Activated naive CD8-positive, alpha-beta T cell (primary cell): Measurements from ENCODE around the gene ARFGAP1.

Experiments
- H3K27ac Mint-ChIP-seq: one replicate; pipeline ENCODE4 v1.8.0; 2021; ENCODE audit warnings: mixed read lengths
- H3K27me3 Mint-ChIP-seq: one replicate; pipeline ENCODE4 v1.8.0; 2021; ENCODE audit warnings: mixed read lengths
- H3K36me3 Mint-ChIP-seq: one replicate; pipeline ENCODE4 v1.8.0; 2021; ENCODE audit warnings: mixed read lengths
- H3K4me1 Mint-ChIP-seq: one replicate; pipeline ENCODE4 v1.8.0; 2021; ENCODE audit warnings: low read depth, mixed read lengths
- H3K4me3 Mint-ChIP-seq: one replicate; pipeline ENCODE4 v1.8.0; 2021; ENCODE audit warnings: mild to moderate bottlenecking, mixed read lengths
- H3K9me3 Mint-ChIP-seq: one replicate; pipeline ENCODE4 v1.8.0; 2021; ENCODE audit warnings: low read depth, mixed read lengths

The ARFGAP1 gene

DNA sequence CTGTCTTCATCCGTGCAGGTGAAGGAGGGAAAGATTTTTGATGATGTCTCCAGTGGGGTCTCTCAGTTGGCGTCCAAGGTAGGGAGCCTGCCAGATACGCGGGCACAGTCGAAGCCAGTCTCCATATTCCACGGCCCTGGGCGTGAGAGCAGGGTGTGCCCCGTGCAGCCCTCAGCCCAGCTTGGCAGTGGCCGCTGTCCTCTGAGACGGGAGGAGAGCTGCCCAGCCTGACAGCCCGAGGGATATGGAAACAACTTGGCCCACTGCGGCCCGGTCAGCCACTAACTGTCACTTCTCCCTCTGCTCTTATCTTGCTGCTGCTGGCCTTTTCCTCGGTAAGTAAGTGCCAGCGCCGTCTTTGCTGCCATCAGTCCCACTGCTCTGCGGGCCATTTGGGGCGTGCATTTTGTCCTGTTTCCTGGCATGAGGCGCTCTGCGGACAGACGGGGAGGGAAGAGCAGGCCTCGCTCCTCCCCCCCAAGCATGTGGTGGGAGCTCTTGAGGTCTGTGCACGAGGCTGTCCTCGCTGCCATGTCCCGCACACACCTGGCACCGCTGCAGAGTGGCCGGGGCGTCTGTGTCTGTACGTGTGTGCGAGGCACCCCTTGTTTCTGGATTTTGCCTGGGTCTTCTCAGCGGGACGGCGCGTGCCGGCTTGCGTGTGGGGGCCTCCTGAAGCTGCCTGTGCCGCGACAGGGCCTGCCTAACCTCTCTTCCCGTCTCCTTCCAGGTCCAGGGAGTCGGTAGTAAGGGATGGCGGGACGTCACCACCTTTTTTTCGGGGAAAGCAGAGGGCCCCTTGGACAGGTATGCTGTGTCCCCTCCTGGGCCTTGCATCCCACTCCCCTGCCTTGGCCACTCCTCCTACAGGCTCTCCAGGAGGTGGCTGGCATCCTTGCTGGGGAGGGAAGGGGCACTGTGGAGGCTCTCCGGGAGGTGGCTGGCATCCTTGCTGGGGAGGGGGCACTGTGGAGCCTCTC, 13.3 kb downstream of the ARFGAP1 start:
- Mint-ChIP-seq H3K36me3 (no peaks in the 10 kb centered on the region), H3K27me3 (no peaks in the 10 kb centered on the region), H3K4me1 (peaks cover 1% of the 10 kb centered on the region), H3K4me3 (no peak overlapping the region), H3K27ac (no peak overlapping the region), H3K9me3 (no peaks in the 10 kb centered on the region)

DNA sequence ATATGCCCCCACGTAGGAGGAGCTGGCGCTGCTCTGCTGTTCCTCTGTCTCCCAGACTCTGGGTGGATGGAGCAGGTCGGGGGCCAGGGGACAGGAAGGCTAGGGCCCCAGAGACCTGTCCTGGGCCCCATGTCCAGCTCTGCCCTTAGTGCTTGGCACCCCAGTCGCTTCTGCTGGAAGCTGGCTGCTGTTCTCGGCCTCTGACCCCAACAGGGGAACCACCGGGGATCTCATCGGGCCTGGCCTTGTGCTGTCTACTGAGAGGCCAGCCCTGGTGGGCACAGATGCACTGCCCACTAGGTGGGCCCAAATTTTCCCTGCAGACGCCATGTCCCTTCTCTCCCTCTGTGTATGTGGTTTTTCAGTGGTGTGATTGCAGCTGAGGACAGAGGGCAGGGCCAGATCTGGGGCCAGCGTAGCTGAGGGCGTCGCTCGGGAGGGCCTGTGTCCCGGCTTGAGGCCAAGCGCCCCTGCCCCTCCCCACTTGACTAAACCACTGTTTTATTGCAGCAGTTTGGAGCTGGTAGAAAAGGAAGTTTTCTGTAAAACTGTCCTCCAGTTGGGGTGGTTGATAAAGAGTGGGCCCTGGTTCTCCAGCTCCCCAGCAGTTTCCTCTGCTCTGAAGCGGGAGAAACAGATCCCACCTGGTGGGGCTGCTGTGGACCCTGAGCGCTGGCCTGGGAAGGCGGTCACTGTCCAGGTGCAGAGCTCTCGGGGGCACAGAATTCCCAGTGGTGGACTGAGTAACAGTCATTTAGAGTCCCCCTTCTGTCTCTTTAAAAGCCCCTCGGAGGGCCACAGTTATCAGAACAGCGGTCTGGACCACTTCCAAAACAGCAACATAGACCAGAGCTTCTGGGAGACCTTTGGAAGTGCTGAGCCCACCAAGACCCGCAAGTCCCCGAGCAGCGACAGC, 14.4 kb downstream of the ARFGAP1 start:
- H3K27ac Mint-ChIP-seq = no peak overlapping the region
- no peaks in the 10 kb centered on the region for H3K9me3 Mint-ChIP-seq
- H3K36me3 Mint-ChIP-seq = no peaks in the 10 kb centered on the region
- H3K4me3 Mint-ChIP-seq = no peak overlapping the region
- peaks cover 1% of the 10 kb centered on the region for H3K4me1 Mint-ChIP-seq
- no peaks in the 10 kb centered on the region for H3K27me3 Mint-ChIP-seq

DNA sequence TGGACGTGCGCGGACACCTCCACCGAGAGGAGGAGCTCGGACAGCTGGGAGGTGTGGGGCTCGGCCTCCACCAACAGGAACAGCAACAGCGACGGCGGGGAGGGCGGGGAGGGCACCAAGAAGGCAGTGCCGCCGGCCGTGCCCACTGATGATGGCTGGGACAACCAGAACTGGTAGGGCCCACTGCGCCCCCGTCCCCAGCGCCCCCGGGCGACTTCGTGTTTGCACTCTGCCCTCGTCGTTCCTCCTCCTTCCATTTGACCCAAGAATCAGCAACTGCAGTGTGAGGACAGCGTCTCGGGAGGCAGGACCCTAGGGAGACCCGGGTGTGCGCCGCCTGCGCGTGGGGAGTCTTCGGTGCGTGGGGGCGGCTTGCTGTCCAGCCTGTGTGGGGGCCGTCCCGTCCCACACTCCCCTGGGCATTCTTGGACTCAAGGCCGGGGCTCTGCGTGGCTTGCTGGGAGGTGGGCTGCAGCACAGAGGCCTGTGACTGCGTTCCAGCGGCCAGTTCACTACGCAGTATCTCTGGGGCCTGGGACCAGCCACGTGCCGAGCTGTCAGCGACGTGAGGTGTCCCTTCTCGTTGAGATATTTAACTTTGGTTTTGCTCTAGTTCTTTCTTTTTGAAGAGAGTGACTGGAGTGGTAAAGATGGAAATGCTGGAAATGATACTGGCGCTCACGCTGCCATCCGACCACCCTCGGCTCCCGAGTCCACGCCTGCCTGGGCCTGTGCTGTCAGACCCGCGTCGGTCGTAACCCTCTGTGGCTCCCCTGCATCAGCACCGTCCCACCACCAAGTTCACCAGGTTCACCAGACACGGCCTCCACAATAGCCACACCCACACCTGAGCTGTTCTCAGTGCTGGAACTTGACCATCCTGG, 15.3 kb downstream of the ARFGAP1 start:
- no peak overlapping the region for H3K27ac Mint-ChIP-seq
- no peaks in the 10 kb centered on the region for H3K9me3 Mint-ChIP-seq
- H3K27me3 Mint-ChIP-seq = no peaks in the 10 kb centered on the region
- peaks cover 1% of the 10 kb centered on the region for H3K4me1 Mint-ChIP-seq
- H3K4me3 Mint-ChIP-seq = no peak overlapping the region
- H3K36me3 Mint-ChIP-seq = no peaks in the 10 kb centered on the region

DNA sequence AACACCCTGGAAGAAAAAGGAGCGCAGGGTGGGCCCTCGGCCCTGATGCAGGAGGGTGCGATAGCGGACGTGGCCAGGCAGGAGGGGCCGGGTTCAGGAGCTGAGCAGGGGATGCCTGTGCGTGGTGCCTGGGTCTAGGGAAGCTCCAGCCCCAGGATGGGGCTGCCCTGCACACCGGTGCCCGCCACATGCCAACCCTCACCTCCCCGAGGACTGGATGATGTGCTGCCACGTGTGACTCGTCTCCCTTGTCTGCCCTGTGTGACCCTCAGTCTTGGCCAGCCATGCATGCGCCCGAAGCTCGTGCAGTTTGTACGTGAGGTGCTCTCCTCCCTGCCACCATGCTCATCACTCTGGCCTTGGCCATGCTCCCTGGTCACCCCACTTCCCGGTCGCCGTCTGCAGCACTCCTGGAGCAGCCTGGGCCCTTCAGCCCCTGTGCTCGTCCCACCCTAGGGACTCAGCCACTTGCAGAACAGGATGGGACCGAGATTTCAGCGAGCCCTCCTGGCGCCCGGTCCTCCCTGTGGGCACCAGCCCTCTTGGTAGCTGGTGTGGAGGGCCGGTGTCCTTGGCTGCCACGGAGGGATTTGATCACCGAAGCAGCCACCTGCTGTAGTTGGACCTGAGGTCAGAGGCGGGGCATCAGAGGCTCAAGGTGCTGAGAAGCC, 16.1 kb downstream of the ARFGAP1 start:
- Mint-ChIP-seq H3K27ac (no peak overlapping the region), H3K36me3 (no peaks in the 10 kb centered on the region), H3K4me3 (no peak overlapping the region), H3K4me1 (peaks cover 1% of the 10 kb centered on the region), H3K27me3 (no peaks in the 10 kb centered on the region), H3K9me3 (no peaks in the 10 kb centered on the region)

DNA sequence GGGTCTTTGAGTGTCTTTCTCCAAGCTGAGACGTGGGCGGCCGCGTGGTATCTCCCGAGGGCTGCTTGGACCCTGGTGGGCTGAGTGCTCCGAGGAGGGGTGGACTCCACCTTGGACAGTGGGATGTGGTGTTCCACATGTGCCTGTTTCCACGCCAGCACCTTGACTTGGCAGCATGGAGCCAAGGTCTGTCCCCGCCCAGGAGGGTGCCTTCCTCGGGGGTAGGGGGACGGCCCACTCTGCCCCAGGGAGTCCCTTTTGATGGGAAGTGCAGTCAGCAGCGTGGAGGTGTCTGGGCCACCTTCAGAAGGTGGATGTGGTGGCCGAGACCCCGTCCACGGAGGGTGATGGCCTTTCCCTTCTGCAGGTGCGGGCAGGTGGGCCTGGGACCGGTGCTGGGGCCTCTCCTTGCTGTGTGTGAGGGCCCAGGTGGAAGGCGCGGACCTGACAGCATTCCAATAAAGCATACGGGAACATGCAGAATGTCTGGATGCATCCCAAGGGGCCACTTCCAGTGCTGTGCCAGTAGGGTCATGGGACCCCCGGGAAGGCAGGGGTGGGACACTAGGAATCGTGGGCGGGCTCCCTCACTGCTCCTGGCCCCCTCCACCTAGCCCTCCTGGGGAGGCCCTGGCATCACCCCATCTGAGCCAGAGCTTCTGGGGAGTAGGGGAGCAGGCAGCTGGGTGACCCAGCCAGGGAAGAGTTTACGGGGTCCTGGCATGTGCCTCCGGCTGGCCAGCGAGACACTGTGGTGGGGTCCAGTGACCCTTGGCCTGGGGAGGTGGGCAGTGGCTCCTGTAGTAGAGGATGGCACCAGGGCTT, 16.9 kb downstream of the ARFGAP1 start:
- H3K27me3 Mint-ChIP-seq = no peaks in the 10 kb centered on the region
- H3K27ac Mint-ChIP-seq = no peak overlapping the region
- no peaks in the 10 kb centered on the region for H3K4me1 Mint-ChIP-seq
- no peak overlapping the region for H3K4me3 Mint-ChIP-seq
- no peaks in the 10 kb centered on the region for H3K9me3 Mint-ChIP-seq
- no peaks in the 10 kb centered on the region for H3K36me3 Mint-ChIP-seq

DNA sequence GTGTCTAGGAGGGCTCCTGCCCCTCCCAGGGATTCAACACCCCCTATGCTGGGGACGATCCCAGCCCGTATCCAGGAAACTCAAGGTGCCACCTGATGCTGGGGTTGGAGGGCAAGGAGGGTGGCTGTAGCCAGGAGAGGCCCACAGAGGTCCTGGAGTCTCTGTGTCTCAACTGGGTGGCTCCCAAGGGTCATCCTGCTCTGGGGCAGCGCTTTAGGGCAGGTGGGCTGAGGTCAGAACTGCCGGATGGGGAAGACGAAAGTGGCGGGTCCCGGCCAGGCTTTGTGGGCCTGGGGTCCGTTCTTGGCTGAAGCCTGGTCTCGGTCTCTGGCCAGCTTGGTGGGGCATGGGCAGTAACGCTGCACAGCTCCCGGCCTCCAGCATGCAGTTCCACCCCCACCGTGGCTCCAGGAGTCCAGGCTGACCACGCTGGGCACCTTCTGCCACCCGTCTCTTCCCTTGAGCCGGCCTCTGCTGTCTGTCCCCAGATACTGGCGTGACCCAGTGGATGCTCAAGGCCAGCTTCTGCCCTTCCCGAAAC, 17.6 kb downstream of the ARFGAP1 start:
- H3K36me3 Mint-ChIP-seq = no peaks in the 10 kb centered on the region
- H3K4me3 Mint-ChIP-seq = no peak overlapping the region
- no peaks in the 10 kb centered on the region for H3K9me3 Mint-ChIP-seq
- H3K27me3 Mint-ChIP-seq = no peaks in the 10 kb centered on the region
- H3K27ac Mint-ChIP-seq = no peak overlapping the region
- H3K4me1 Mint-ChIP-seq = peaks cover 1% of the 10 kb centered on the region

DNA sequence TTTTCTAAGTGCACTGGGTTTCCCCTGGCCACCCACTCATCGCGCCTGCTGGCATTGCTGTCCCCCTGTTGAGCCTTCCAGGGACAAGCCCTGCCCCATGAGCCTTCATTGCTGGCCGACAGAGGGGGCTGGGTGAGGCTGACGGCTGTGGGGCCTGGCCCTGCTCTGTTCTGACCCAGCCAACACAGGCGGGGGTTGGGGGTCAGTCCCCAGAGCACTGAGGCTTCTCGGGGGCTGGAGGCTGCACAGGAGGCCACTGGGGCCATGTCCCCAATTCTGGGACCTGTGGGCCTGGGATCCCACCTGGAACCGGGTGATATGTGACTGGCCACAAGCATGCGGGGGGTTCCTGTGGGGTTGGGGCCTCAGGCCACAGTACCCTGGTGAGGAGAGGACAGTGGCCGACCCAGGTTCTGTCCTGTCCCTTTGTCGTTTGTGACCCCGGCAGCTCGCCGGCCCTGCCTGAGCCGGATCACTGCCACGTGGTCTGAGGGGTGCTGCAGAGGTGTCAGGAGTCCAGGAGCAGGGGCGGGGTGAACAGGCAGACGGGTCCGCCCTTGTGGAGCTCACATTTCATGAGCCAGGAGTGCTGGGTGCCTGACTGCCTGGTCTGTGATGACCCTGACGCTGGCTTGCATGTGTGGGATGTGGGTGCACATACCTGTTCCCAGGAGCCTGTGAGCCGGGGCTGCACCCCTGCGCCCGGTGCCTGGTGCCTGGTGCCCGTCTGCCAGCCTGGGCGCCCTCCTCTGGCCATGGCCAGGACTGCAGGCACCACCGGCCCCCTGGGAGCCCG, 18.3 kb downstream of the ARFGAP1 start:
- H3K36me3 Mint-ChIP-seq = no peaks in the 10 kb centered on the region
- H3K27ac Mint-ChIP-seq = no peak overlapping the region
- H3K9me3 Mint-ChIP-seq = no peaks in the 10 kb centered on the region
- H3K4me3 Mint-ChIP-seq = no peak overlapping the region
- H3K27me3 Mint-ChIP-seq = no peaks in the 10 kb centered on the region
- H3K4me1 Mint-ChIP-seq = peaks cover 4% of the 10 kb centered on the region

DNA sequence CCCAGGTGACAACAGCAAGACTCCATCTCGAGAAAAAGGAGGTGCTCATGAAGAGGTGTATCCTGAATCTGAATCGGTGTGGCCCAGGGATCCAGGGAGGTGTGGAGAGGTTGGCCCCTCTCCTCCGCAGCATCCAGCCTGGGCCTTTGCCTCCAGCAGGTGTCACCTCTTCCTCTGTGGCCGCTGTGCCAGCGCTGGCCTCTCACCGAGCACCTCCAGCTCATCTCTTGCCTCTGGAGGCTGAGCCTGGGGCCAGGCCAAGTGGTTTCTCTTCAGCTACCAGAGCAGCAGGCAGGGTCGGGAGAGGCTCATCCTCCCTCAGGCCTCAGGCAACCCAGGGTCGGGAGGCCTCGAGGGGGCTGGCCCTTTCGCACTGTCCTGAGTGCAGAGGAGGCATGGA, 19.2 kb downstream of the ARFGAP1 start:
- H3K4me3 Mint-ChIP-seq = no peak overlapping the region
- H3K27ac Mint-ChIP-seq = no peak overlapping the region

DNA sequence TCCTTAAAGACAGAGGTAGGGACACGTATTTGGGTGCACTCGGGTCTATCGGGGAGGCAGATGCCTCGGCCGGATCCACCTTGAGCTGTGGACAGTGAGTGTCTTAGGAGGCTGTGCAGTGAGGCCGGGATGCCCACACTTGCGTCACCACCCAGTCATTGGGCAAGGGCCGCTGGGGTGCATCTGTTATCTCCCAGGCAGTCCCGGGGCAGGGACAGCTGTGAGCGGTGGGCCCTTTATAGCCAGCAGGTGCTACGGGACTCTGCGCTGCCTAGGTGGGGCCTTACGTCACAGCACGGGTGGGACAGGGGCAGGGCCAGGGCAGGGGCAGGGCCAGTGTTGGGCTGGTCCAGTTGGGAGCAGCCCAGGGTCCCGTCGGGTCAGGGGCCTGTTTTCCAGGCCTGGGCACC, 19.7 kb downstream of the ARFGAP1 start:
- Mint-ChIP-seq H3K9me3 (no peaks in the 10 kb centered on the region), H3K27me3 (no peaks in the 10 kb centered on the region), H3K4me3 (no peak overlapping the region), H3K36me3 (no peaks in the 10 kb centered on the region), H3K4me1 (peaks cover 4% of the 10 kb centered on the region), H3K27ac (no peak overlapping the region)

More for the DNA sequence above, 19.2 kb downstream of the ARFGAP1 start:
- Mint-ChIP-seq H3K36me3 (no peaks in the 10 kb centered on the region), H3K27me3 (no peaks in the 10 kb centered on the region), H3K4me1 (peaks cover 4% of the 10 kb centered on the region), H3K9me3 (no peaks in the 10 kb centered on the region)

DNA sequence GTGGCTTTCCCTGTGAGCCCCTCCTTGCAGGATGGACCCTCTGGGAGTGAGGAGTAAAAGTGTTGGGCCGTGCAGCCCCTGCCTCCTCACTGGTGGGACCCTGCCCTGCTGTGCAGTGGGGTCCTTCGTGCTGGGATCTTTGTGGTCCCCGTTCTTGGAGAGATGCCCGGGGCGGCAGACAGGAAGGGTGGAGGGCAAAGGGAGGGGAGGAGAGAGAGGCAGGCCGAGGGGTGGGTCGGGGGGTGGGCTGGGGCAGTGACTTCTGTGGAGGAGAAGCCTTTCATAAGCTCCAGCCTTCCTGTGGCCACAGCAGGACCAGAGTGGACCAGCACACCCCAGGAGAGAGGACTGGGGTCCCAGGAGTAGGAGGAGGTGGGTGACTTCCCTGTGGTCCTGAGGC, 20.3 kb downstream of the ARFGAP1 start, which contains the start of gene COL20A1:
Gene COL20A1 (plus strand): TSS at position 283 of the 400 bp plus-strand sequence. CDS start 1,922 bp downstream, outside the sequence.
- Mint-ChIP-seq H3K27ac (no peak within 1 kb of the TSS), H3K36me3 (no peaks in the 10 kb centered on the region), H3K4me3 (no peak within 1 kb of the TSS), H3K27me3 (no peaks in the 10 kb centered on the region), H3K4me1 (peaks cover 4% of the 10 kb centered on the region), H3K9me3 (no peaks in the 10 kb centered on the region)

DNA sequence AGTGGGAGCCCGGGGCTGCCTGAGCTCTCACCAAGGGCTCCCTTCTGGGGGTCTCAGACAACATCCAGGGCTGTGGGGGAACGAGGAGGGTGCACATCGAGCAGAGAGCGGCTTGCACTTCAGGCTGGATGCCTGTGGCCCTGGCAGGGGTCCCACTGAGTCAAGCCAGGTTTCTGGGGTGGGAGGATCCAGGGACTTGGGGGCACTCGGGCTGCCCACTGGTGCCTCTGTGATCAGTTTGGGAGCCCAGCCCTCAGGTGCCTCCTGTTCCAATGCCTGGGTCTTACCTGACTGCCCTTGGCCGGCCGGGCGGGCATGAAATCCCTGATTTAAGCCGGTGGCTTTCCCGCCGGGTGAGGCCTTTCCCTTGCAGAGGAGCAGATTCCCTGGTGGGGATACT, 20.8 kb downstream of the ARFGAP1 start:
- no peak overlapping the region for H3K27ac Mint-ChIP-seq
- H3K36me3 Mint-ChIP-seq = no peaks in the 10 kb centered on the region
- H3K4me1 Mint-ChIP-seq = peaks cover 4% of the 10 kb centered on the region
- H3K4me3 Mint-ChIP-seq = no peak overlapping the region
- no peaks in the 10 kb centered on the region for H3K9me3 Mint-ChIP-seq
- no peaks in the 10 kb centered on the region for H3K27me3 Mint-ChIP-seq

DNA sequence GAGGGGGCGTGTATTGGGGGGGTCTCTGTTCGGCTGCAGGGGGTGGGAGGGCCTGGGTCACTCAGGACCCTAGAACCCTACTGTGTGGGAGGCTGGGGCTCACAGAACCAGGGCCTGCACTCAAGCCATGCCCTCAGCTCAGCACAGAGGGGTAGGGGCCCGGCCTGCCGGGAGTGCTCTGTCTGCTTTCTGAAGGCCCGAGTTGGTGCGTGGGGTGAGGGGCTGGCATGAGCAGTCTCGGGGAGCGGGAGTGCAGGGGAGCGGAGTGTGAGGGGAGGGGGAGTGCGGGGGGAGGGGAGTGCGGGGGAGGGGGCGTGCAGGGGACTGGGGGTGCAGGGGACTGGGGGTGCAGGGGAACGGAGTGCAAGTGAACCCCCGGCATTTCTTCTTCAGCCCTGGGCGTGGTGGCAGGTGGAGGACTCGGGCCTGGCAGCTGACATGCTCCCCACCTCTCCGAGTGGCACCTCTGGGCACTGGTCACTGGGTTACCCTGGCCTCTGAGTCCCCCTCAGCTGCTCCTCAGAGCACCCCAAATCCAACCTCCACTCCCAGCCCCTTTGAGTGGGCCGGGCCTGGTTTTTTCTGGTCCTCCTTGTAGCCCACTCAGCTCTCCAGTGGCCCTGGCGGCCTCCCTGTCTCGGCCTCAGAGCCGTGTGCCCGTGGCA, 21.4 kb downstream of the ARFGAP1 start:
- Mint-ChIP-seq H3K27me3 (peaks cover under 1% of the 10 kb centered on the region), H3K9me3 (no peaks in the 10 kb centered on the region), H3K4me1 (peaks cover 4% of the 10 kb centered on the region)

More for the DNA sequence above, 21.4 kb downstream of the ARFGAP1 start:
- H3K36me3 Mint-ChIP-seq = no peaks in the 10 kb centered on the region
- no peak overlapping the region for H3K27ac Mint-ChIP-seq
- H3K4me3 Mint-ChIP-seq = no peak overlapping the region
